ENCODE results near the gene TNK2. TPM values are rescaled to one million over a fixed set of nuclear protein-coding genes. Genes with fewer than 3 reads are reported as not detected.

TNK2 gene
- total and polyA plus RNA-seq, 2 donors (not counting 1 experiment from before 2014, with no cell fraction given), result 131 to 198 TPM

- H3K4me1 Mint-ChIP-seq, result peaks cover 4% of the 10 kb centered on the region
- intact Hi-C loops (cut with micrococcal nuclease), result loop anchor here (5.0 to 10.0 kb wide), 2 partner anchors 136 to 232 kb away; no protein-coding TSS in a partner anchor
- 21% methylated on average over 5 of the region's 15 CpGs for WGBS (ENCODE audit: insufficient coverage)
- no peaks in the 10 kb centered on the region for H3K9me3 Mint-ChIP-seq (ENCODE audit: insufficient read depth)
- Histone ChIP-seq H3K4me2 (replicated peaks; ENCODE audit: low read depth, low read length, poor library complexity, severe bottlenecking) (no peak overlapping the region), H3K9me3 (ENCODE audit: control extremely low read depth in 1 of 3, control insufficient read depth in 2 of 3, insufficient read depth in 1 of 3, low read length in 2 of 3) (no peaks in the 10 kb centered on the region), H4K20me1 (ENCODE audit: control insufficient read depth, insufficient read depth, low read length, poor library complexity, severe bottlenecking) (no peaks in the 10 kb centered on the region), H3K9ac (ENCODE audit: low read length) (no peak overlapping the region), H3K4me3 (ENCODE audit: control extremely low read depth in 1 of 5, extremely low read depth in 1 of 5, insufficient read depth in 1 of 5, low read depth in 2 of 5, low read length in 4 of 5) (no peak overlapping the region), H3K27ac (ENCODE audit: low read length in 2 of 2) (no peak overlapping the region), H3K36me3 (replicated peaks in 1 of 2; ENCODE audit: control extremely low read depth in 1 of 2, control insufficient read depth in 1 of 2, extremely low read depth in 1 of 2, insufficient read depth in 2 of 2, low read length in 1 of 2) (no peaks in the 10 kb centered on the region), H3K27me3 (replicated peaks in 1 of 4; ENCODE audit: control extremely low read depth in 1 of 4, control insufficient read depth in 3 of 4, insufficient read depth in 4 of 4, low read length in 3 of 4) (peaks cover 0 to 3% (median 0%) of the 10 kb centered on the region in 4 experiments), H2AFZ (ENCODE audit: insufficient read depth, low read depth, low read length, poor library complexity, severe bottlenecking) (no peak overlapping the region), H3K79me2 (ENCODE audit: control insufficient read depth, insufficient read depth, low read length) (no peaks in the 10 kb centered on the region), H3K4me1 (ENCODE audit: control insufficient read depth in 2 of 2, insufficient read depth in 2 of 2, low read length in 2 of 2) (peaks cover 0 to 7% of the 10 kb centered on the region in 2 donors)
- ATAC-seq (ENCODE audit: low read depth), result no peak
- no peak overlapping the region for H3K27ac Mint-ChIP-seq
- no peak for DNase-seq
- ChIA-PET CTCF (interaction anchor here (0.7 to 9.5 kb wide), 4 partner anchors 38 to 63 kb away, joined by 3 to 233 read pairs (median 27); partner anchors contain the start of gene TNK2), POLR2A (no interaction called here)
- H3K4me3 Mint-ChIP-seq, result no peak overlapping the region
- TF ChIP-seq EZH2 (IDR thresholded peaks at IDR 0.05; ENCODE audit: borderline replicate concordance, insufficient read depth, low read depth, low read length, poor library complexity, severe bottlenecking), result no peak
- TF ChIP-seq CTCF (IDR thresholded peaks at IDR 0.05), result no peak
- peaks cover 16% of the 10 kb centered on the region for H3K27me3 Mint-ChIP-seq
Measured at GRCh38 chr3:195856410-195857084, 51.8 kb downstream of the TNK2 start.
